Activated CD8-positive, alpha-beta memory T cell treated with anti-CD3 and anti-CD28 coated beads for 4 hours (primary cell): ENCODE measurements around the gene MAEA.

Experiments
- DNase-seq, 2 donors: peaks; one replicate each; pipeline ENCODE4 v3.0.0-alpha.2; 2020; ENCODE audit warnings: low read depth in 2 of 2

Gene MAEA

GRCh38 chr4:1379351-1379781 is 89.7 kb downstream of the MAEA start:
- DNase-seq = no peak

- DNase-seq = no peak
Observed at GRCh38 chr4:1379801-1380331, 90.2 kb downstream of the MAEA start.

- no peak for DNase-seq
Observed at GRCh38 chr4:1380368-1381151, 90.9 kb downstream of the MAEA start.

DNA sequence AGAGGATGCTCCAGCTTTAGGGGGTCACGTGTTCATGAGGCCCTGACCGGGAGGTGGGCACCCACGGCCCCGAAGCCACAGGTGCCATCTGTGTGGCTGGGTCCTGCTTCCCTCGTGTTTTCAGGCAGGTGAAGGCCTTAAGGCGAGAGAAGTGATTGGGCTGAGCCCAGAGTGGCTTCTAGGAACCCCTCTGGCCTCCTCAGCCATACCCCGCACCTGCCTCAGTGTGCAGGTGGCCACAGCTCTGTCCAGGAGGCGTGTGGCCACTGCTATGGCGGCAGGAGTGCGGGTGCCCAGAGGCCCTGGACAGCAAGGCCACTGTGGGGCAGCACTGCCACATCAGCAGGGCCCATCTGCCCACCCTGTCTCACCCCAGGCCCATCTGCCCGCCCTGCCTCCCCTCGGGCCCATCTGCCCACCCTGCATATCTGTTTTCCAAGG is 91.5 kb downstream of the MAEA start:
- no peak for DNase-seq

GRCh38 chr4:1381944-1382541 is 92.4 kb downstream of the MAEA start:
- no peak for DNase-seq

GRCh38 chr4:1382776-1383727 is 93.4 kb downstream of the MAEA start:
- DNase-seq = no peak

GRCh38 chr4:1383728-1384591 is 94.3 kb downstream of the MAEA start:
- no peak for DNase-seq

DNA sequence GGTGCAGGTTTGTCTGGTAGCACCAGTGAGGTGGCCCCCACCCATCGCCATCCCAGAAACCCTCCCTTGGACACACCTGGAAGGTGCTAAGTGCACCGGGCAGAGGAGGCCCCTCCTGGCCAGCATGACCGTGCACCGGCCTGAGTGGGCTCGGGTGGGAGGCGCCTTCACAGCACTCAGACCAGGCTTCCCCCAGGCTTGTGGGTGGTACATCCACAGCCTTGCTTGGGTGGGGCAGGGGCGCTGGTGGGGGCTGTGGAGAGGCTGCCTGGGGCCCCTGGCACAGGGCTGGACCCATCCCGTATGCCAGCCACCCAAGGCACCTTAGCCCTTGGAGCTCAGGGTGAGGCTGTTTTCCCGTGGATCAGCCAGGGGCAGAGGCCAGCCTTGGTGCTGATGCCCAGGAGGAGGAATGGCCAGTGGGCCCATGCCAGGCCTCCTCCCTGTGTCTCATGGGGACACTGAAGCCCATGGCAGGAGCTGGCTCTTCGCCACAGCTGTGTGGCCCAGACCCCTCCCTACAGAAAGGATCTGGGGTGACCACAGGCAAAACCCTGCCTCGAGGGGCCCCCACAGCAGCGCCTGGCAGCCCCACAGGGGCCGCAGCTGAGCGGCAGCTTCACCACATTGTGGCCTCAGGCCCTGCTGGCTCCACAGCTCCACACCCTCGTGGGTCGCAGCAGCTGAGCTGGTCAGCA is 95.1 kb downstream of the MAEA start:
- no peak for DNase-seq

DNA sequence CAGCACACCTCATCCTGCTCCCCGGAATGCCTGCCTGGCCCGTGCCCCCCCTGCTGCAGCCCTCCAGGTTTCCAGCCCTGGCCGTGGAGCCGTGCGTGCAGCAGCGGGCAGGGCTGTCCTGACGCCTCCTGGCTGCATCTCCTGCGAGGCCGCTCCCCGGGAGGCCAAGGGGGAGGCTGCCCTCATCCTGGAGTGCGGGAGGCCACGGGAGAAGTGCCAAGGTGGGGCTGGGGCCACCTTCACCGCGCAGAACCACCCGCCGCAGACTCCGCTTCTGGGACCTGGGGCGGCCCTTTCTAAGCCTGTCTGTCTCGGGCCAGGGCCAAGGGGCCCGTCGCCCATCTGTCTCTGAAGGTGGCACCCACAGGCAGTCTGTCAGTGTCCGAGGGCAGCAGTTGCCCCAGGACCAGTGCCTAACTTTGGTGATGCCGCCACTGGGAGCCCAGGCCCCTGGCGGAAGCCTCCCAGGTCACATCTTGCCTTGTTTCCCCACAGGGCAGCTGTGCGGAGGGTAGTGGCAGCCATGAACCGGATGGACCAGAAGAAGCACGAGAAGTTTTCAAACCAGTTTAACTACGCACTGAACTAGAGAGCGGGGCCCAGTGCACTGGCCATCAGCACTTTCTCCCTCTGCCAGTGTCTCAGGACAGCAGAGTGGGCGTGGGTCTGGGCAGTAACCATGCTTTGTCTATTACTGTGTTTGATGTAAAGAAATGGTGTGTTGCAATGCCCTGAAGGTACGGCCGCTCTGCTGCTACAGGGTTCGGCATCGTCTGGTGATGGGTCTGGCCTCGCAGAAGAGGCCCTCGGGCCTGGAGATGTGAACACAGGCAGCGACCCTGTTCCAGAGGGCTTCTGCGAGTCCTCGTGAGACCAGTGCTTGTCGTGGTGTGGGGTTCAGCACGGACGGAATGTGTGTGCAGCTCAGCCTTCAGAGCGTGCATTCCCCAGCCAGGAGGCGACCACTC is 96.0 kb downstream of the MAEA start:
- DNase-seq = no peak
